Progenitor cell of endocrine pancreas (in vitro differentiated cells): ENCODE results near the gene GSTO2. TPM values are rescaled to one million over a fixed set of nuclear protein-coding genes. Genes with fewer than 3 reads are reported as not detected.

Experiments used
- DNase-seq: peaks from one replicate; pipeline ENCODE4 v3.0.0; 2021; ENCODE audit warnings: low spot score; ENCODE audit not compliant: unreplicated experiment
- H3K27ac Mint-ChIP-seq: 2 replicates; pipeline ENCODE4 v1.8.0; 2021; ENCODE audit warnings: mild to moderate bottlenecking, moderate library complexity, mixed read lengths
- H3K27me3 Mint-ChIP-seq: 2 replicates; pipeline ENCODE4 v1.8.0; 2021; ENCODE audit warnings: mixed read lengths
- H3K36me3 Mint-ChIP-seq: 2 replicates; pipeline ENCODE4 v1.8.0; 2022; ENCODE audit warnings: mixed read lengths; ENCODE audit not compliant: insufficient read depth
- H3K4me1 Mint-ChIP-seq: 2 replicates; pipeline ENCODE4 v1.8.0; 2021; ENCODE audit warnings: low read depth, mixed read lengths
- H3K4me3 Mint-ChIP-seq: 2 replicates; pipeline ENCODE4 v1.8.0; 2021; ENCODE audit warnings: low read depth, mild to moderate bottlenecking, moderate library complexity, mixed read lengths
- H3K9me3 Mint-ChIP-seq: 2 replicates; pipeline ENCODE4 v1.8.0; 2021; ENCODE audit warnings: low read depth, mixed read lengths
- CTCF ChIP-seq: fragments of 200-600 bp; sonication (generic); IDR thresholded peaks from one replicate; pipeline ENCODE4 v1.5.0; 2021; ENCODE audit warnings: antibody characterized with exemption, mild to moderate bottlenecking; ENCODE audit not compliant: unreplicated experiment
- total RNA-seq: library from RNA; stranded (reverse); gene quantifications from 2 replicates; pipeline ENCODE4 v1.2.1, GENCODE V29; 2021

The GSTO2 gene
- total RNA-seq, 1 donor from 2014 or later = 9.8 TPM

GRCh38 chr10:104254493-104255310 is 14.3 kb upstream of the GSTO2 start, which contains the start of gene GSTO1:
Gene GSTO1, plus strand, starts transcription at chr10:104254892. Its CDS starts 37 bp downstream, at chr10:104254929.
- Mint-ChIP-seq H3K27ac (peak within 1 kb of the TSS; percentile 94), H3K9me3 (no peaks in the 10 kb centered on the region), H3K4me1 (peaks cover 57% of the 10 kb centered on the region), H3K36me3 (peaks cover 8% of the 10 kb centered on the region), H3K27me3 (no peaks in the 10 kb centered on the region), H3K4me3 (peak within 1 kb of the TSS; percentile 91)
- DNase-seq = peak; percentile 18
- TF ChIP-seq CTCF = no peak

GRCh38 chr10:104255311-104255981 is 13.5 kb upstream of the GSTO2 start:
- H3K4me1 Mint-ChIP-seq = peaks cover 57% of the 10 kb centered on the region
- H3K36me3 Mint-ChIP-seq = peaks cover 12% of the 10 kb centered on the region
- H3K27ac Mint-ChIP-seq = peak overlapping the region; percentile 94
- no peak for DNase-seq
- peak overlapping the region; percentile 91 for H3K4me3 Mint-ChIP-seq
- H3K9me3 Mint-ChIP-seq = no peaks in the 10 kb centered on the region
- H3K27me3 Mint-ChIP-seq = no peaks in the 10 kb centered on the region
- no peak for TF ChIP-seq CTCF

- Mint-ChIP-seq H3K4me3 (peak overlapping the region; percentile 91), H3K27me3 (no peaks in the 10 kb centered on the region), H3K4me1 (peaks cover 50% of the 10 kb centered on the region), H3K9me3 (no peaks in the 10 kb centered on the region), H3K27ac (no peak overlapping the region), H3K36me3 (peaks cover 19% of the 10 kb centered on the region)
- DNase-seq = no peak
- TF ChIP-seq CTCF = no peak
These were observed 12.5 kb upstream of the GSTO2 start for GRCh38 chr10:104256335-104256961.

DNA sequence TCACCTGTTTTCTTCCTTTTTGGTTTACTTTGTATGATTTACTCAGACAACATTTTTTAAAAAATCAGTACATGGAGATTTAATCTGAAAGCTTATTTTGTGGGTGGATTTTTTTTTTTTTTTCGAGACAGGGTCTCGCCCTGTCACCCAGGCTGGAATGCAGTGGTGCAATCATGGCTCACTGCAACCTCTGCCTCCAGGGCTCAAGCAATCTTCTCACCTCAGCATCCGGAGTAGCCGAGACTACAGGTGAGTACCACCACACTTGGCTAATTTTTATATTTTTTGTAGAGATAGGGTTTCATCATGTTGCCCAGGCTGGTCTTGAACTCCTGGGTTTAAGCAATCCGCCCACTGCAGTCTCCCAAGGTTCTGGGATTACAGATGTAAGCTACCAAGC is 11.7 kb upstream of the GSTO2 start:
- Mint-ChIP-seq H3K9me3 (no peaks in the 10 kb centered on the region), H3K27ac (no peak overlapping the region), H3K36me3 (peaks cover 22% of the 10 kb centered on the region), H3K27me3 (no peaks in the 10 kb centered on the region), H3K4me3 (peak overlapping the region; percentile 52), H3K4me1 (peaks cover 43% of the 10 kb centered on the region)
- TF ChIP-seq CTCF = no peak
- no peak for DNase-seq

DNA sequence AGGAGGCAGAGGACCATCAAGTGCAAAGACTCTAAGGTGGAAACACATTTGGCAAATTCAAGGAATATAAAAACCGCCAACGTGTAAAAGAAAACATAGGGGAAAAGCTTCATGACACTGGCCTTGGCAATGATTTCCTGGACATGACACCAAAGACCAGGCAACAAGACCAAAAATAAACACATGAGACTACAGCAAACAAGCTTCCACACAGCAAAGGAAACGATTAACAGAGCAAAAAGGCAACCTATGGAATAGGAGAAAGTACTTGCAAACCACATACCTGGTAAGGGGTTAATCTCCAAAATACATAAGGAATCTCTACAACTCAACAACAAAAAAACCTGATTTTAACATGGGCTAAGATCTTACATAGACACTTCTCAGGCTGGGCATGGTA is 10.8 kb upstream of the GSTO2 start:
- TF ChIP-seq CTCF = no peak
- Mint-ChIP-seq H3K9me3 (no peaks in the 10 kb centered on the region), H3K27me3 (no peaks in the 10 kb centered on the region), H3K4me3 (no peak overlapping the region), H3K27ac (no peak overlapping the region), H3K4me1 (peaks cover 34% of the 10 kb centered on the region), H3K36me3 (peaks cover 22% of the 10 kb centered on the region)
- no peak for DNase-seq
